Smooth muscle cell (in vitro differentiated cells): ENCODE measurements around the gene PTGES3L. TPM values are rescaled to one million over a fixed set of nuclear protein-coding genes. Genes with fewer than 3 reads are reported as not detected.

Experiments
- DNase-seq: peaks from one replicate; lab custom pipeline; 2025; ENCODE audit not compliant: unreplicated experiment; lab: John Stamatoyannopoulos, UW
- H2AFZ ChIP-seq: fragments of 200-600 bp; sonication (generic); 2 replicates; pipeline ENCODE4 v1.6.0; 2016; ENCODE audit warnings: antibody characterized with exemption, low read depth, mild to moderate bottlenecking
- H3F3A ChIP-seq: fragments of 200-600 bp; sonication (generic); 2 replicates; pipeline ENCODE4 v1.6.0; 2017; ENCODE audit warnings: antibody characterized with exemption, low read depth
- H3K27ac ChIP-seq: fragments of 200-600 bp; sonication (generic); 2 replicates; pipeline ENCODE4 v1.5.1; 2016; ENCODE audit warnings: low read depth, mild to moderate bottlenecking
- H3K27me3 ChIP-seq: fragments of 200-600 bp; sonication (generic); 2 replicates; pipeline ENCODE4 v1.6.1; 2016; ENCODE audit warnings: low read depth, mild to moderate bottlenecking
- H3K36me3 ChIP-seq: fragments of 200-600 bp; sonication (generic); 2 replicates; pipeline ENCODE4 v1.5.1; 2016; ENCODE audit warnings: low read depth
- H3K4me1 ChIP-seq: fragments of 200-600 bp; sonication (generic); 2 replicates; pipeline ENCODE4 v1.5.1; 2016; ENCODE audit warnings: low read depth
- H3K4me2 ChIP-seq: fragments of 200-600 bp; sonication (generic); 2 replicates; pipeline ENCODE4 v1.6.0; 2016; ENCODE audit warnings: mild to moderate bottlenecking
- H3K4me3 ChIP-seq: fragments of 200-600 bp; sonication (generic); 2 replicates; pipeline ENCODE4 v1.5.1; 2016; ENCODE audit warnings: mild to moderate bottlenecking
- H3K79me2 ChIP-seq: fragments of 200-600 bp; sonication (generic); 2 replicates; pipeline ENCODE4 v1.6.0; 2016; ENCODE audit warnings: low read depth, mild to moderate bottlenecking
- H3K9ac ChIP-seq: fragments of 200-600 bp; sonication (generic); 2 replicates; pipeline ENCODE4 v1.6.0; 2016; ENCODE audit warnings: low read depth
- H3K9me3 ChIP-seq: fragments of 200-600 bp; sonication (generic); replicated peaks from 2 replicates; pipeline ENCODE4 v1.5.1; 2016; ENCODE audit warnings: low read depth
- H4K20me1 ChIP-seq: fragments of 200-600 bp; sonication (generic); 2 replicates; pipeline ENCODE4 v1.6.0; 2016; ENCODE audit warnings: low read depth
- CTCF ChIP-seq: fragments of 200-600 bp; sonication (generic); IDR thresholded peaks from 2 replicates; pipeline ENCODE4 v1.5.1; 2017; ENCODE audit warnings: borderline replicate concordance, mild to moderate bottlenecking, antibody characterized with exemption; ENCODE audit not compliant: insufficient read depth, poor library complexity, severe bottlenecking
- WGBS: methylation state at CpG from one replicate; pipeline ENCODE4 v1.1.7; 2016; ENCODE audit warnings: low lambda C conversion rate; 5-methylcytosine and 5-hydroxymethylcytosine counted together
- polyA plus RNA-seq: library from polyadenylated mRNA; unstranded; fragments of >200 nt; fragmentation: Nextera tagmentation; extraction: Ambion mirVana; gene quantifications from 2 replicates; pipeline ENCODE4 v1.2.1, GENCODE V29; 2016
- total RNA-seq: library from RNA; depleted of rRNA; stranded (reverse); fragments of >200 nt; gene quantifications from 2 replicates; pipeline ENCODE4 v1.2.3, GENCODE V29; 2014

PTGES3L gene
- total and polyA plus RNA-seq, 2 experiments from 2014 or later: 6.7 to 8.3 TPM

GRCh38 chr17:43024407-43025289 lies 44.8 kb upstream of the PTGES3L start, which contains the start of gene RND2:
TSS of gene RND2 (plus strand) at chr17:43025231. CDS start at chr17:43025348, 117 bp downstream.
- peak within 1 kb of the TSS; percentile 67 for H3K4me3 ChIP-seq
- no peaks in the 10 kb centered on the region for H3K27me3 ChIP-seq
- peak within 1 kb of the TSS; percentile 67 for H3K27ac ChIP-seq
- H3K9ac ChIP-seq: peak within 1 kb of the TSS; percentile 82
- WGBS: 1% methylated on average over 44 of the region's 61 CpGs
- peak; percentile 78 for DNase-seq
- peaks cover 9% of the 10 kb centered on the region for H4K20me1 ChIP-seq
- H3K4me1 ChIP-seq: peaks cover 6% of the 10 kb centered on the region
- H3F3A ChIP-seq: peaks cover 8% of the 10 kb centered on the region
- no peaks in the 10 kb centered on the region for H3K9me3 ChIP-seq
- H3K79me2 ChIP-seq: peaks cover 21% of the 10 kb centered on the region
- peak within 1 kb of the TSS; percentile 98 for H3K4me2 ChIP-seq
- TF ChIP-seq CTCF: peak; percentile 55
- H3K36me3 ChIP-seq: no peaks in the 10 kb centered on the region
- H2AFZ ChIP-seq: peak within 1 kb of the TSS; percentile 92

GRCh38 chr17:43021741-43022512 lies 42.0 kb upstream of the PTGES3L start, which contains the start of gene VAT1:
TSS of gene VAT1 (minus strand) at chr17:43022385. CDS start at chr17:43022322, 63 bp downstream.
- Histone ChIP-seq H3K9me3 (no peaks in the 10 kb centered on the region), H3K4me3 (peak within 1 kb of the TSS; percentile 99), H2AFZ (peak within 1 kb of the TSS; percentile 45), H3F3A (peaks cover 8% of the 10 kb centered on the region), H3K27ac (peak within 1 kb of the TSS; percentile 92), H3K36me3 (no peaks in the 10 kb centered on the region), H3K4me2 (peak within 1 kb of the TSS; percentile 100), H4K20me1 (peaks cover 32% of the 10 kb centered on the region), H3K27me3 (no peaks in the 10 kb centered on the region), H3K9ac (peak within 1 kb of the TSS; percentile 96), H3K4me1 (peaks cover 6% of the 10 kb centered on the region), H3K79me2 (peaks cover 29% of the 10 kb centered on the region)
- TF ChIP-seq CTCF: no peak
- WGBS: 2% methylated on average over 73 of the region's 80 CpGs
- DNase-seq: peak; percentile 50

- Histone ChIP-seq H4K20me1 (peaks cover 40% of the 10 kb centered on the region), H2AFZ (peak overlapping the region; percentile 45), H3F3A (peaks cover 8% of the 10 kb centered on the region), H3K36me3 (no peaks in the 10 kb centered on the region), H3K79me2 (peaks cover 29% of the 10 kb centered on the region), H3K27me3 (no peaks in the 10 kb centered on the region), H3K4me2 (peak overlapping the region; percentile 100), H3K27ac (peak overlapping the region; percentile 92), H3K9ac (peak overlapping the region; percentile 96), H3K9me3 (no peaks in the 10 kb centered on the region), H3K4me1 (peaks cover 6% of the 10 kb centered on the region), H3K4me3 (peak overlapping the region; percentile 99)
- DNase-seq: peak; percentile 52
- 15% methylated on average over 26 of the region's 40 CpGs for WGBS
- no peak for TF ChIP-seq CTCF
Observed at GRCh38 chr17:43020789-43021740, 41.2 kb upstream of the PTGES3L start.
